PC-3 (cell line): ENCODE results near the gene BCL2L13.

Experiments
- EZH2 ChIP-seq: fragments of 300-600 bp; sonication (generic); IDR thresholded peaks from one replicate; pipeline ENCODE4 v1.6.1; 2017; ENCODE audit warnings: antibody characterized with exemption, mild to moderate bottlenecking, low read length; ENCODE audit not compliant: unreplicated experiment
- EZH2phosphoT487 ChIP-seq: fragments of 300-600 bp; sonication (generic); IDR thresholded peaks from 2 replicates; pipeline ENCODE4 v1.6.1; 2018; ENCODE audit warnings: mild to moderate bottlenecking, antibody characterized with exemption, low read length, borderline replicate concordance
- TF ChIP-seq, protein P1 (sequence below): fragments of 300-600 bp; sonication (generic); conservative IDR thresholded peaks from 2 replicates; pipeline ENCODE4 v1.5.1; 2017; ENCODE audit warnings: antibody characterized with exemption, low read depth, mild to moderate bottlenecking, low read length

DNA sequence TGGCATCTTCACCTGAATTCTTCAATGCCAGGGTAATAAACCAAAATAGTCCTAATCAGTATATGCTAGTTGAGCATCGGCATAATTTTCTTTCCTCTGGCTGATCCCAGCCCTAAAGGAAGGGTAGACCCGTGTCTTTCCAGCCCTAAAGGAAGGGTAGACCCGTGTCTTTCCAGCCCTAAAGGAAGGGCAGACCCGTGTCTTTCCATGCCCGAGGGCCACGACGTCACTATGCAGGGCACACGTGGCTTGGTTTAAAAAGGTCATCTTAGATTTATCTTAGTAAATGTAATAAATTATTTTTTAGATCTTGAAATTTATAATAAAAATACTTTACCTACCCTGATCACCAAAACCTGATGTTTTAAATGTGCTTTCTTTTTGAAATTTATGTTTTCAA lies 90.2 kb downstream of the BCL2L13 start:
- TF ChIP-seq EZH2 (no peak), EZH2phosphoT487 (no peak)
- TF ChIP-seq, protein P1, sequence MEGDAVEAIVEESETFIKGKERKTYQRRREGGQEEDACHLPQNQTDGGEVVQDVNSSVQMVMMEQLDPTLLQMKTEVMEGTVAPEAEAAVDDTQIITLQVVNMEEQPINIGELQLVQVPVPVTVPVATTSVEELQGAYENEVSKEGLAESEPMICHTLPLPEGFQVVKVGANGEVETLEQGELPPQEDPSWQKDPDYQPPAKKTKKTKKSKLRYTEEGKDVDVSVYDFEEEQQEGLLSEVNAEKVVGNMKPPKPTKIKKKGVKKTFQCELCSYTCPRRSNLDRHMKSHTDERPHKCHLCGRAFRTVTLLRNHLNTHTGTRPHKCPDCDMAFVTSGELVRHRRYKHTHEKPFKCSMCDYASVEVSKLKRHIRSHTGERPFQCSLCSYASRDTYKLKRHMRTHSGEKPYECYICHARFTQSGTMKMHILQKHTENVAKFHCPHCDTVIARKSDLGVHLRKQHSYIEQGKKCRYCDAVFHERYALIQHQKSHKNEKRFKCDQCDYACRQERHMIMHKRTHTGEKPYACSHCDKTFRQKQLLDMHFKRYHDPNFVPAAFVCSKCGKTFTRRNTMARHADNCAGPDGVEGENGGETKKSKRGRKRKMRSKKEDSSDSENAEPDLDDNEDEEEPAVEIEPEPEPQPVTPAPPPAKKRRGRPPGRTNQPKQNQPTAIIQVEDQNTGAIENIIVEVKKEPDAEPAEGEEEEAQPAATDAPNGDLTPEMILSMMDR, result no peak
